ENCODE data around the gene S1PR2. TPM values are rescaled to one million over a fixed set of nuclear protein-coding genes. Genes with fewer than 3 reads are reported as not detected.

Gene S1PR2
- total and polyA plus RNA-seq, 9 of the 15 experiments (the other 6 are each of a cell fraction or from before 2014, with no cell fraction given), result 1.5 to 3.9 (median 2.0) TPM

GRCh38 chr19:10251792-10252694 lies 20.9 kb upstream of the S1PR2 start, which contains the start of gene MRPL4 (continued):
- TF ChIP-seq TEAD1 (CRISPR knock-in tag; IDR thresholded peaks at IDR 0.05) (peak; percentile 40 to 81; a peak in 3 of 4 replicates), SMAD1 (IDR thresholded peaks at IDR 0.05; ENCODE audit: low read depth, low read length, partially characterized antibody) (no peak), POLR3G (IDR thresholded peaks at IDR 0.05; ENCODE audit: extremely low read depth, insufficient read length, insufficient replicate concordance) (no peak), SRSF9 (IDR thresholded peaks at IDR 0.05; ENCODE audit: borderline replicate concordance, low read depth, low read length) (no peak), MCM3 (IDR thresholded peaks at IDR 0.05) (no peak), EHMT2 (IDR thresholded peaks at IDR 0.05) (no peak), NEUROD1 (IDR thresholded peaks at IDR 0.05; ENCODE audit: borderline replicate concordance, low read depth, low read length, partially characterized antibody) (peak; percentile 33), RERE (CRISPR knock-in tag; IDR thresholded peaks at IDR 0.05; ENCODE audit: borderline replicate concordance) (no peak), XRCC5 (IDR thresholded peaks at IDR 0.05; ENCODE audit: low read depth, low read length) (no peak), GABPA (tag; conservative IDR thresholded peaks at IDR 0.05; ENCODE audit: low read depth) (peak; percentile 73), ZNF316 (IDR thresholded peaks at IDR 0.05) (0 out of 2 replicates have a peak, but pooled peaks have one; percentile 8), PHTF2 (CRISPR knock-in tag; IDR thresholded peaks at IDR 0.05) (no peak)
- TF ChIP-seq, protein P1, sequence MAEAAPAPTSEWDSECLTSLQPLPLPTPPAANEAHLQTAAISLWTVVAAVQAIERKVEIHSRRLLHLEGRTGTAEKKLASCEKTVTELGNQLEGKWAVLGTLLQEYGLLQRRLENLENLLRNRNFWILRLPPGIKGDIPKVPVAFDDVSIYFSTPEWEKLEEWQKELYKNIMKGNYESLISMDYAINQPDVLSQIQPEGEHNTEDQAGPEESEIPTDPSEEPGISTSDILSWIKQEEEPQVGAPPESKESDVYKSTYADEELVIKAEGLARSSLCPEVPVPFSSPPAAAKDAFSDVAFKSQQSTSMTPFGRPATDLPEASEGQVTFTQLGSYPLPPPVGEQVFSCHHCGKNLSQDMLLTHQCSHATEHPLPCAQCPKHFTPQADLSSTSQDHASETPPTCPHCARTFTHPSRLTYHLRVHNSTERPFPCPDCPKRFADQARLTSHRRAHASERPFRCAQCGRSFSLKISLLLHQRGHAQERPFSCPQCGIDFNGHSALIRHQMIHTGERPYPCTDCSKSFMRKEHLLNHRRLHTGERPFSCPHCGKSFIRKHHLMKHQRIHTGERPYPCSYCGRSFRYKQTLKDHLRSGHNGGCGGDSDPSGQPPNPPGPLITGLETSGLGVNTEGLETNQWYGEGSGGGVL (CRISPR knock-in tag; IDR thresholded peaks at IDR 0.05), result no peak
- TF ChIP-seq, protein P2, sequence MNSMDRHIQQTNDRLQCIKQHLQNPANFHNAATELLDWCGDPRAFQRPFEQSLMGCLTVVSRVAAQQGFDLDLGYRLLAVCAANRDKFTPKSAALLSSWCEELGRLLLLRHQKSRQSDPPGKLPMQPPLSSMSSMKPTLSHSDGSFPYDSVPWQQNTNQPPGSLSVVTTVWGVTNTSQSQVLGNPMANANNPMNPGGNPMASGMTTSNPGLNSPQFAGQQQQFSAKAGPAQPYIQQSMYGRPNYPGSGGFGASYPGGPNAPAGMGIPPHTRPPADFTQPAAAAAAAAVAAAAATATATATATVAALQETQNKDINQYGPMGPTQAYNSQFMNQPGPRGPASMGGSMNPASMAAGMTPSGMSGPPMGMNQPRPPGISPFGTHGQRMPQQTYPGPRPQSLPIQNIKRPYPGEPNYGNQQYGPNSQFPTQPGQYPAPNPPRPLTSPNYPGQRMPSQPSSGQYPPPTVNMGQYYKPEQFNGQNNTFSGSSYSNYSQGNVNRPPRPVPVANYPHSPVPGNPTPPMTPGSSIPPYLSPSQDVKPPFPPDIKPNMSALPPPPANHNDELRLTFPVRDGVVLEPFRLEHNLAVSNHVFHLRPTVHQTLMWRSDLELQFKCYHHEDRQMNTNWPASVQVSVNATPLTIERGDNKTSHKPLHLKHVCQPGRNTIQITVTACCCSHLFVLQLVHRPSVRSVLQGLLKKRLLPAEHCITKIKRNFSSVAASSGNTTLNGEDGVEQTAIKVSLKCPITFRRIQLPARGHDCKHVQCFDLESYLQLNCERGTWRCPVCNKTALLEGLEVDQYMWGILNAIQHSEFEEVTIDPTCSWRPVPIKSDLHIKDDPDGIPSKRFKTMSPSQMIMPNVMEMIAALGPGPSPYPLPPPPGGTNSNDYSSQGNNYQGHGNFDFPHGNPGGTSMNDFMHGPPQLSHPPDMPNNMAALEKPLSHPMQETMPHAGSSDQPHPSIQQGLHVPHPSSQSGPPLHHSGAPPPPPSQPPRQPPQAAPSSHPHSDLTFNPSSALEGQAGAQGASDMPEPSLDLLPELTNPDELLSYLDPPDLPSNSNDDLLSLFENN (IDR thresholded peaks at IDR 0.05; ENCODE audit: low read depth in 2 of 2, low read length in 2 of 2), result 0 out of 4 replicates have a peak, but pooled peaks of 1 of the 2 experiments have one; percentile 66

All from K562 (cell line).